HG02678 (cell line): ENCODE results near the gene MED29.

Experiments
- ATAC-seq: cut with Tn5 transposase; IDR thresholded peaks from one replicate; pipeline ENCODE4 v1.9.1; 2021; ENCODE audit warnings: mild to moderate bottlenecking, moderate library complexity; ENCODE audit not compliant: unreplicated experiment

MED29 gene

GRCh38 chr19:39410017-39410830, 19.0 kb downstream of the MED29 start:
- ATAC-seq, result no peak

- no peak for ATAC-seq
Measured at GRCh38 chr19:39410831-39411080, 19.6 kb downstream of the MED29 start.

- no peak for ATAC-seq
Measured at GRCh38 chr19:39411081-39411831, 20.1 kb downstream of the MED29 start.

- ATAC-seq, result peak; percentile 22
Measured at GRCh38 chr19:39411832-39412099, 20.6 kb downstream of the MED29 start.

GRCh38 chr19:39412100-39412866, 21.1 kb downstream of the MED29 start, which contains the start of gene PLEKHG2:
Gene PLEKHG2 (plus strand): TSS chr19:39412669. CDS start chr19:39414087, 1,418 bp downstream.
- ATAC-seq, result peak; percentile 69

- ATAC-seq, result no peak
Measured at GRCh38 chr19:39412867-39413271, 21.7 kb downstream of the MED29 start.

- no peak for ATAC-seq
Measured at GRCh38 chr19:39413272-39413910, 22.2 kb downstream of the MED29 start.

GRCh38 chr19:39413911-39414608, 22.9 kb downstream of the MED29 start:
- no peak for ATAC-seq

GRCh38 chr19:39415111-39416046, 24.2 kb downstream of the MED29 start:
- ATAC-seq, result no peak

GRCh38 chr19:39416152-39417120, 25.3 kb downstream of the MED29 start:
- no peak for ATAC-seq

- no peak for ATAC-seq
Measured at GRCh38 chr19:39417463-39418181, 26.4 kb downstream of the MED29 start.

GRCh38 chr19:39419003-39419402, 27.8 kb downstream of the MED29 start:
- no peak for ATAC-seq

GRCh38 chr19:39420769-39421168, 29.6 kb downstream of the MED29 start:
- no peak for ATAC-seq

- ATAC-seq, result no peak
Measured at GRCh38 chr19:39422020-39422419, 30.8 kb downstream of the MED29 start.

- ATAC-seq, result no peak
Measured at GRCh38 chr19:39423258-39424086, 32.3 kb downstream of the MED29 start.

- ATAC-seq, result no peak
Measured at GRCh38 chr19:39424934-39425333, 33.8 kb downstream of the MED29 start.

- no peak for ATAC-seq
Measured at GRCh38 chr19:39425744-39426143, 34.6 kb downstream of the MED29 start.
